HT-29 (cell line): ENCODE data around the gene CELF2. TPM values are rescaled to one million over a fixed set of nuclear protein-coding genes. Genes with fewer than 3 reads are reported as not detected.

Source experiments
- DNase-seq: peaks from one replicate; pipeline ENCODE4 v3.0.0-alpha.2; 2015; ENCODE audit warnings: low spot score
- total RNA-seq: library from RNA; depleted of rRNA; stranded (reverse); fragments of >200 nt; shearing (Covaris generic); gene quantifications from 2 replicates; pipeline ENCODE4 v1.2.3, GENCODE V29; 2014

Gene CELF2
- total RNA-seq, 1 experiment from 2014 or later, result not detected

DNA sequence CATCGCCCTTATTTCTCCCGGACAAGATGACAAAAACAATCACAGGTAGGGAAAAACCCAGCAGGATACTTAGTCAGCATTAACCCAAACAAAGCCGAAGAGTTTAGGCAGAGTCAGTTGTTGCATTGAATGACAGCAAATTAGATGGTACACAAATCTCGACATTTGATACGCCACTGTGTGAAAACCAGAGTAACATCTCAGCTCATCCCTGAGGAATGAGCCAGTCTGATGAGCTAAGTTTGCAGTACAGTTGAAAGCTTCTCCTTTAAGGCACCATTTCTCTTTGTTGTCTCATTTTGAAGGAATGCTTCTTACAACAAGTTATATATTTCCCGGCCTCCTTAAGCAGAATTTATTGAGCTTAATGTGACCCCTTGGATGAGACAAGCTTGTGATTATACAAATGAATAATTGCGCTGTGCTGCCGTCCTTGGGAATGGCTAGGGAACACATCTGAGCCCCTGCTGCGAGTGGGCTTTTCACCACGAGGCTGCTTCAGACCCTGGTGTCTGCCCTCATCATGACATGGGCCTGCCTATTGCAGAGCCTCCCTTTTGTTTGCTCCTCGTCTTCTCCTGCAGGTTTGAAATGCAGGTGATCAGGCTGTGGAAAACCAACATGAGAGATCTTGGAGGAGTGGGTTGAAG lies 137.3 kb downstream of the CELF2 start:
- DNase-seq, result no peak

DNA sequence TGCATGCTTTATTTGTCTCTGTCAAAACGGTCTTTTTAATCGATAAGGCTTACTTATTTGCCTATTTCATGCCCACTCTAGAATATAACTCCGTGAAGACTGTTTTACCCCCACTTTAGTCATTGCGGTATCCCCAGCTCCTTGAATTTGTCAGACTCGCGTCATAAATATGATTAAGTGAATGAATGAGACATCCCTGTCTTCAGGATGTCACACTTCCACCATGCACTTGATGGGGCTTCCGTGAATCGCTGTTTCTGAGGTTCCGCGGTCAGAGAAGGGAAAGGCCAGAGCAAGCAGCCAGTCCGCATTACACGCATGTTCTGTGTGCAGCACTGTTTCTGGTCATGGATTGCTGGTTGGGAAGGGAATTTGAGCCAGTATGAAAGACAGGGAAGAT lies 138.8 kb downstream of the CELF2 start:
- DNase-seq, result no peak

DNA sequence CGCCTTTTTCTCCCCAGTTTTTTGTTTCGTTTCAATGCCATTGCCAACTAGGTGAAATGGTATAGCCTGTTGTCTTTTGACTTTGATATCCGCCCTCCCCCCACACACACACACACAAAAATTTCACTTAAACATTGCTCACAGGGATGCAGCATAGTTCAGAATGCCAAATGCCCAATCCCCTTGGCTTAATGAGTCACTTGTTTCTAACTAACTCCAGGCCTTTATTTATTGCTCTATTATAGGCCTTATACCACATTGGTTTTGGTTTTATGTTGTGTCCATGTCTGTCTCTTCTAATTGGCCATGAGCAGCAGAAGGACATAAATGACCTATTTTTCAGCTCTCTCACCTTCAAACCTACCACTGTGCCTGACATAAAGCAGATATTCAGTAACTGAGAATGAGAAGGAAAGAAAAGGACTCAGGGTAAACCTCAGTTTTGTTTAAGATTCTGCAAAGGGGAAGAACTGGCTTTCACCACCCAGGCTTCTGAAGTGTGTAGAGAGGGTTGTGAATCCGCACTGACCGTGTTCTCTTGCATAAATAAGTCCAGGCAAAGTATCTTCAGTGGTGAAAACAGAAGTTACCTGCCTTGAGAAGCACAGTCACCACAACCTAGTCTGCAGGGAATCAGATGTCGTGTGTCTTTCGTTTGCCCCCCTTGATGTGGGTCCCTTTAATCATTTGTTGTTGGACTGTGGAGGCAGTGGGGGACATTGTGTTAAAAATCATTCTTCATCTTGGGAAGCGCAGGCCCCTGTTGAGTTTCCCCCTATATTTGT lies 139.8 kb downstream of the CELF2 start:
- DNase-seq, result no peak

DNA sequence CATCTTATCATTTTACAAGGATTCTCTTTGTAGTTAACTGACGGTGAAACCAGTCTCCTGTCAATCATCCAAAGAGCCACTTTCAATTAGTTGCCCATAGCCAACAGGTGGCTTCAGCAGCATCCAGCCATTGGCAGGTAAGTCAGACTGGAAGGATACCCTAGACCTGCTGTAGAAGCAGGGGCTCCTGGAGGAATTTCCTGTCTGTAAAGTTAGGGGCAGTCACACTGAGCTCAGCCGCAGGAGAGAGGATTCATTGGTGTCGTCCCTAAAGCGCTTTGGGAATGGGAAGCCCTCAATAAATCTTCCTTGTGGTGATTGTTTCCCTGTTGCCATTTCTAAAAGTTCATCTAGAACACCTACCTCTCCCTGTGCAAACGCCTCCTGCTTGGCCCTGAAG lies 140.4 kb downstream of the CELF2 start:
- no peak for DNase-seq

GRCh38 chr10:11159543-11160215 lies 142.0 kb downstream of the CELF2 start:
- DNase-seq, result no peak

DNA sequence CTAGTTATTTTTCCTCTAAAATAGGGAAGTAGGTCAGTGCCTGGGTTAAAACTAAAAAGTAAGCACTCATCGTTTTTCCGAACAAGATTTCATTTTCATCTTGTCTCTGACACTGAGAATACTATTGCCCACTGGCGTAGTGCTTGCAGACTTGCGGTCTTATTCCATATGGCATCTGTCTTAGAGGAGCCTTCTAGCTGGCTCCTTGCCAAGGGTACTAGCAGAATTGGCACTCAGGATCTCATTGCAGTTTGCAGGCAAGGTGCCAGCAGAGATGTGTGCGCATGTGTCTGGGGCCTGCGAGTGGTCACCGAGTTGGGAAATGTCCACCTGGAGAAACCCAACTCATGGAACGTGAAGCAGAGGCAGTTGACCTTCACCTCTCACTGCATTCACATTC lies 143.4 kb downstream of the CELF2 start:
- DNase-seq, result no peak

DNA sequence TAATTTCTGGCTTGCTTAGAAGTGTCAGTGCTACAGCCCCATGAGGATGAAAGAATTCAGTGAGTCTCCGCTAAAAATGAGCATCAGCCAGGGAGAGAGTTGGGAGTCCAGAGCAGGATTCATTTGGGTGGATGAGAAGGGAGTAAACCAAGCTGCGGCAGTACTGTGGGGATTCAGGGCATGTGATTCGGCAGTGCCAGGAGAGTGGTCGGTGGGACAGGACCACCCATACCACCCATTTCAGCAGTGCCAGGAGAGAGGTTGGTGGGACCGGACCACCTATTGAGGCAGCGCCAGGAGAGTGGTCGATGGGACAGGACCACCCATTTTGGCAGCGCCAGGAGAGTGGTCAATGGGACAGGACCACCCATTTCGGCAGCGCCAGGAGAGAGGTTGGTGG lies 144.2 kb downstream of the CELF2 start:
- DNase-seq, result no peak

DNA sequence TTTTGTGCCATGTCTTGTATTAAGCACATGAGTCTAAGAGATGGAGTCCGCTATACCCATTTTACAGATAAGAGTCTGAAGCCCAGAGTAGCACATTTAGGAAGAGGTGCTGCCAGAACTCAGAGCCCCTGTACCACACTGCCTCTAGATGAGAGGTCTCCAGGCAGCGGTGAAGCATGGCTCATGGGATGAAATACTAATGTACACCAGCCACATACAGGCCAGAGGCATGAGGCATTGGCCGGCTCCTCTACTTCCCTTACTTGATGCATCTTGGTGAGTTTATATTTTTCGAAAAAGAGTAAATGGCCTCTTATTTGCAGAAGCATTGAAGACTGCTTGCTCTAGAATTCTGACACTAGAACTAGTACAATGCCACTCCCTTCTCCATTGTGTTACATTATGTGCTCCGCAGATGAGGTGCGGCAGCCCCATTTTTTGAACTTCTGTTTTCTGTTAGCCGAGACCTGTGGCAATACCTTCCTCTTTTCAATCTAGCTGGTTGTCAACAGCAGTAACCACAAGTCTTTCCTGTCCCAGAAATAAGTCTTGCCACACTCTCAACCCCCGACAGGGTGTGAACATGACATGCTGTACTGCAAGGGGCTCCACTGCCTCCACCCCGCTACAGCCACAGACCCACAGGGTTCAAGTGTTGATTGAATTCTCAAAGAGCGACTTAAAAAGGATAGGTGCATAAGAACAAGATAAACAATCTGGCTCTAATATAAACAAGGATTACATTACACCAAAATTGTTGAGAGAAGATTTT lies 145.3 kb downstream of the CELF2 start:
- DNase-seq, result no peak

GRCh38 chr10:11163780-11164550 lies 146.3 kb downstream of the CELF2 start:
- DNase-seq, result no peak

GRCh38 chr10:11164551-11164802 lies 146.8 kb downstream of the CELF2 start:
- DNase-seq, result no peak

- no peak for DNase-seq
Measured at GRCh38 chr10:11164803-11165590, 147.3 kb downstream of the CELF2 start.

DNA sequence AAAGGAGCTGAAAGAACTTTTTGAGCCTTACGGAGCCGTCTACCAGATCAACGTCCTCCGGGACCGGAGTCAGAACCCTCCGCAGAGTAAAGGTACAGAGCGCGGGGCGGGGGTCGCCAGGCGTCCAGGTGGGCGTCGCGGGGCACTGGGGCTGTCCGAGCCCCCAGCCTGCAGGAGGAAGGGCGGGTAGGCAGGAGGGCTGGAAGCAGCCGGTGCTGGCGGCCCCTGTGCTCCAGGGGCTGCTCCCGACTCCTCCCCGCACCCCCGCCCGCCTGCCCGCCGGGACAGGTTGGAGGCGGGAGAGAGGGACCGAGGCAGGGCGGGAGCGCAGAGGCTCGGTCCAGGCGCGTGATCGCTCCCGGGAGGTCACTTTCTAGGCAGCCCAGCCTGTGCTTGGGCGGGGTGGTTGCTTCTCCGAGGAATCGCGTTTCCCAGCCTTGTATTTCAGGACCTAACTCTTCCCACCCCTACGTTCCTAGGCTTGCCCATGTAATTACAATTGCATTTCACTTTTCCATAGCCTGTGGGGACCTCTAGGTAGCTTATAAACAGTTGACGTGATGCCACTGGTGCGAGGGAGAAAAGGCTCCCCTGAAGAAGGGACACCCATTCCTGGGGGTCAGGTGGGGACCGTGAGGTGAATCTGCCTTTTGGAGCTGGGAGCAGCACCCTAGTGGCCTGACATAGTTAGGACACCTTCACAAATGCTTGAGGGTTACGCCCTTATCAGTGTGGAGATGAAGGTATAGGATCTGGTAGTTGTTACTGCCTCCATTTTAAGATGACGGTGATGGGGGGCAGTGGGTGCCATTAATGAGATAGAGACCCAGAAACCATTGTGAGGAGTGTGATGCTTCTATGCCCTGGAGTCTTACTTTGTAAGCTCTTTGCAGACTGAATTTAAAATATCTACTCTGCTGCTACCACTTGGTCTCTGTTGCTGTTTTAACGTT lies 148.2 kb downstream of the CELF2 start:
- no peak for DNase-seq

DNA sequence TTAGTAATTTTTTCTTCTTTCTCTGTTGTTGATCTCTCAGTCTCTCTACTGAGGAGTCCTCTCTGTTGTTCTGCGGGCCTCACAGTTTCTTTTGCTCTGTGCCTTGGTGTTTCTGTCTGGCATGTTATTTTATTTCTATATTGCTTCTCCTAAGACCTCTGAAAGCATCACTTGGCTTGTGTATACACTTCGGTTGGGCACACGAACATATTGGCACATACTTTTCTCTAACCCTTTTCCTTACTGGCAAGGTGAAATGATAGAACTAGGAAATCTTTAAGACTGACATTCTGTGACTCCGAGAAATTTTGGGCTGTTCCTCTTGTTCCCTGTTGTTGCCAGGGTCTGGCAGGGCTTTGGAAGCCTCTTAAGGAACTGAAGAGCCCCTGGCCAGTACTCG lies 148.9 kb downstream of the CELF2 start:
- DNase-seq, result no peak

GRCh38 chr10:11167233-11167966 lies 149.7 kb downstream of the CELF2 start:
- no peak for DNase-seq

DNA sequence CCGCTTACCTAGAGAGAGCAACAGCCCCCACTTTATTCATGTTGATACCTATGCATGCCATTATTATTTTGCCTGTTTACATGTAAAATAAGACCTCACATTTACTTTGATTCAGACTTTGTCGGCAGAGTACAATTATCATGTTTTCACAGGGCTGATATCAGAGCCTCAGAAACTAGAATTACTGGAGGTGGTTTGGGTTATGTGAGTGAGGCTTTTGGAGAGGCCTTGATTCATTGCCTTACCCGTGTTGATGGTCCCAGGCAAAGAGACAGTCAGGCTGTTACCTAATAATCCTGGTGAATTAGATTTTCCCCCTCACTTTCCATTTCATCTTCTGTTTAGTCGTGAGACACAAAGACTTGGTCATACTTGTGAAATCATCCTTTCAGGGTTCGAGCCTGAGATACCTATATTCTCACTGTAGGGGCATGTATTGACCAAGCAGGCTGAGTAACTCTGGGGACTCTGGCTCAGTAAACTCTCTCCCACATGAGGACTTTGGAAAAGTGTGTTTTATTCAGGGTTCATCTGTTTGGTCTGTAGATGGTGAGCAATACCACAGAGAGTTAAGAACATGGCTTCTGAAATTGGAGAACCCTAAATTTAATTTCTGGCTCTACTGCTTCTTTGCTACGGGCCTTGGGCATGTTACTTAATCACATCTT lies 150.9 kb downstream of the CELF2 start:
- no peak for DNase-seq

DNA sequence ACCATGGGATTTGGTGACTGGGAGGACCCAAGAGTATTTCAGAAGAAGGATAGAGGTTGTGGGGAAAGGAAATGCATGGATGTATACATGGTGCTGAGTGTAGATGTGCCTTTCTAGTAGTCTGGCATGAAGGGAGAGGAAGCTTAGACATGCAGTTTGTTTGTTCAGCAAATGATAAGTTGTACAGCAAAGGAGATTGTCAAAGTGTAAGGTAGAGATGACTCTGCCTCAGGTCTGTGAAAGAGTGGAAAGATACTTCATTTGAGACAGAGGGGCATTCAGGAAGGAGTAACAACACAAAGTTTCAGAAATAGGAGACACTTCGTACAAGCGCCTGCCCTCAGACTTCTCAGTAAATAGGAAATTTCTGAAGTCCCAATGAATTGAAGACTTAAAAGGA lies 152.3 kb downstream of the CELF2 start:
- DNase-seq, result no peak

DNA sequence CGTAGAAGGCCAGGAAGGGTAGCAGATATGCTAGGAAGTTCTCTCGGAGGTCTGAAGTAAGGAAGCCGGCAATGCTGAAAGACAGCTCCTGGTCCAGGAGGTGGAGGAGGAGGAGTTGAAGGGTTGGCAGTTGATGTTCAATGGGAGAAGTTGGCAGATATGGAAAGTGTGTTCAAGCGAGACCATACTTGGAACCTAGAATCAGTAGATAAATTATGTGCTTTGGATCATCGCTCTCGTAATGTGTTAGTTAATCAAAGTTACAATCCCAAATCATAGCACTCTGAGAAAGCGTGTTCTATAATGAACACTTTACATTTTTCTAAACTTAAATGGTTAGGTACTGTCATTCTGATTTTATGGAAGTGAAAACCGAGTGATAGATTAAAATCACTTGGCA lies 152.9 kb downstream of the CELF2 start:
- DNase-seq, result no peak
